Endothelial cell (in vitro differentiated cells): Measurements from ENCODE around the gene CENPO. TPM values are rescaled to one million over a fixed set of nuclear protein-coding genes. Genes with fewer than 3 reads are reported as not detected.

Experiments
- DNase-seq: peaks from one replicate; pipeline ENCODE4 v3.0.0; 2021; ENCODE audit warnings: low spot score
- H3K27ac Mint-ChIP-seq: one replicate; pipeline ENCODE4 v1.8.0; 2021; ENCODE audit warnings: mixed read lengths, inconsistent platforms; ENCODE audit not compliant: unreplicated experiment
- H3K27me3 Mint-ChIP-seq: one replicate; pipeline ENCODE4 v1.8.0; 2021; ENCODE audit warnings: mild to moderate bottlenecking, moderate library complexity, mixed read lengths, inconsistent platforms; ENCODE audit not compliant: unreplicated experiment
- H3K36me3 Mint-ChIP-seq: one replicate; pipeline ENCODE4 v1.8.0; 2021; ENCODE audit warnings: mild to moderate bottlenecking, low read depth, mixed read lengths, inconsistent platforms; ENCODE audit not compliant: unreplicated experiment
- H3K4me1 Mint-ChIP-seq: one replicate; pipeline ENCODE4 v1.8.0; 2021; ENCODE audit warnings: mild to moderate bottlenecking, mixed read lengths, inconsistent platforms; ENCODE audit not compliant: unreplicated experiment
- H3K4me3 Mint-ChIP-seq: one replicate; pipeline ENCODE4 v1.8.0; 2021; ENCODE audit warnings: mild to moderate bottlenecking, mixed read lengths, inconsistent platforms; ENCODE audit not compliant: unreplicated experiment
- H3K9me3 Mint-ChIP-seq: one replicate; pipeline ENCODE4 v1.8.0; 2021; ENCODE audit warnings: mixed read lengths, inconsistent platforms; ENCODE audit not compliant: unreplicated experiment
- CTCF ChIP-seq: fragments of 200-600 bp; sonication (generic); IDR thresholded peaks from one replicate; pipeline ENCODE4 v1.5.0; 2021; ENCODE audit warnings: antibody characterized with exemption; ENCODE audit not compliant: unreplicated experiment
- total RNA-seq: library from RNA; stranded (reverse); fragmentation: NEBNext Ultra II Directional; extraction: Animal tissue kit (Norgen Biotek cat#: 25700); gene quantifications from one replicate; pipeline ENCODE4 v1.2.1, GENCODE V29; 2021; ENCODE audit not compliant: unreplicated experiment

Gene CENPO
- total RNA-seq, 1 donor from 2014 or later = 18.7 TPM

DNA sequence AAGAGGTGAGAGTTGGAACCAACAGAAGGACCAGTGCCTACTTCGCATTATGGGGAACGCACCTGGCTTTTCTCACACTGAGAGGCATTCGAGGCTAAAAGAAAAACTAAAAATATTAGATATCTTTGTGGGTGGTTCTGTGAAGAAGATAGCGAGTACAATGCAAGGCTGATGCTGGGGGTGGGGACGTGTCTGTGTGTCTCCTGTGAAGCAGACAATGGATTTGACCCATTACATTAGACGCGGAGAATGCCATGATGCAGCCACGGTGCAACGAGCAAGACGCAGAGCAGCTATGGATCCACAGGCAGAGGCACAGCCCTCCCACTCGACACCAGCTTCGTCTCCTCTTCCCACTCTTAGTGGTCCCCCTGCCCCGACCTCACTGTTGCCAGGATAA is 65.8 kb downstream of the CENPO start:
- H3K27ac Mint-ChIP-seq = no peak overlapping the region
- H3K4me3 Mint-ChIP-seq = no peak overlapping the region
- peaks cover 28% of the 10 kb centered on the region for H3K36me3 Mint-ChIP-seq
- peaks cover 6% of the 10 kb centered on the region for H3K27me3 Mint-ChIP-seq
- H3K9me3 Mint-ChIP-seq = no peaks in the 10 kb centered on the region
- peaks cover 9% of the 10 kb centered on the region for H3K4me1 Mint-ChIP-seq
- TF ChIP-seq CTCF = no peak
- DNase-seq = no peak

DNA sequence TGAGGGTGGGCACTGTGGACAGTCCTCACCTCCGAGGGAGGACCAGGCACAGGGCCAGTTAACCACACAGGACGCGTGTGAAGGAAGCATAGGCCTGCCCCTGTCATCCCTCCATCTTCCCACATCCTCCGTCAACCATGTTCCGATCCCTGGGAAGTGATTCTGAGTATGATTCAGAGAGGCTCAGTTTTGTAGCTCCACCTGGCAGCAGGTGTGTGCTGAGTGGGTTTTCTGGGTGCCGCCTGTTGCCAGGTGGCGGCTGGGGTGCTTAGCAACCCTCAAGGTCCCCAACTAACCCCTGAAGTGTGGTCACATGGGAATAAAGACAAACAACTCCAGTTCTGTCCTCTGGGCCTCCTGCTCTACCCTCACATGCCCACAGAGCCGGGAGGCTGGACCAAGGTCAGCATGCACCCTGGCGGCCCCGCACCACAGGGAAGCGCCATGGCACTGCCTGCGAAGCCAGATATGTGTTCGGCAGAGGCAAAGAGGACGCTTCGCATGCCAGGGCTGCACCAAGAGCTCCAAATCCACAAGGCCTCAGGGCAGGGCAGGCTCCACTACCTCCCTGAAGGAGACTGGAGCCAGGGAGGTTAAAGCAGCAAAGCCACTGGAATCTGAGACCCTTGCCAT is 66.9 kb downstream of the CENPO start:
- H3K4me3 Mint-ChIP-seq = no peak overlapping the region

DNA sequence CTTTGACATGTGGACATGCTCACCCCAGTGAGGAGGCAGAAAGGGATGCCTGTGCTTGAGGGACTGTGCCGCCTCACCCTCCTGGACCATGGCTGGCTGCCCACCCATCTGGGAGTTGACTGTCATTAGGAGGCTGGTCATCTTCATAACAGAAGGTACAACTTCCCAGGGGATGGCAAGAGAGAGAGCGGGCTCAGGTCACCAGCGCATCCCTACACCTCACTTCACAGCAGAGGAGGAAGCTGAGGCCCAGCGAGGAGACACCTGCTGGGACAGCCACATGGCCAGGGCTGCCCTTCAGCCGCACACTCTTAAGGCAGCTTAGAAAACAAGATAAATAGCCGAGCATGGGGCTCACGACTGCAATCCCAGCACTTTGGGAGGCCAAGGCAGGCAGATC is 67.4 kb downstream of the CENPO start:
- no peak overlapping the region for H3K4me3 Mint-ChIP-seq
- H3K36me3 Mint-ChIP-seq = peaks cover 21% of the 10 kb centered on the region
- H3K27me3 Mint-ChIP-seq = peaks cover 4% of the 10 kb centered on the region
- no peaks in the 10 kb centered on the region for H3K9me3 Mint-ChIP-seq
- DNase-seq = no peak
- H3K27ac Mint-ChIP-seq = no peak overlapping the region
- peaks cover 13% of the 10 kb centered on the region for H3K4me1 Mint-ChIP-seq
- TF ChIP-seq CTCF = no peak

More for the DNA sequence above, 66.9 kb downstream of the CENPO start:
- peaks cover 13% of the 10 kb centered on the region for H3K4me1 Mint-ChIP-seq
- no peak for DNase-seq
- no peaks in the 10 kb centered on the region for H3K9me3 Mint-ChIP-seq
- peaks cover 6% of the 10 kb centered on the region for H3K27me3 Mint-ChIP-seq
- TF ChIP-seq CTCF = no peak
- no peak overlapping the region for H3K27ac Mint-ChIP-seq
- H3K36me3 Mint-ChIP-seq = peaks cover 22% of the 10 kb centered on the region

GRCh38 chr2:24861500-24861899 is 68.3 kb downstream of the CENPO start:
- DNase-seq = no peak
- Mint-ChIP-seq H3K4me1 (peaks cover 9% of the 10 kb centered on the region), H3K27ac (no peak overlapping the region), H3K27me3 (peaks cover 2% of the 10 kb centered on the region), H3K36me3 (peaks cover 17% of the 10 kb centered on the region), H3K9me3 (no peaks in the 10 kb centered on the region), H3K4me3 (no peak overlapping the region)
- no peak for TF ChIP-seq CTCF

DNA sequence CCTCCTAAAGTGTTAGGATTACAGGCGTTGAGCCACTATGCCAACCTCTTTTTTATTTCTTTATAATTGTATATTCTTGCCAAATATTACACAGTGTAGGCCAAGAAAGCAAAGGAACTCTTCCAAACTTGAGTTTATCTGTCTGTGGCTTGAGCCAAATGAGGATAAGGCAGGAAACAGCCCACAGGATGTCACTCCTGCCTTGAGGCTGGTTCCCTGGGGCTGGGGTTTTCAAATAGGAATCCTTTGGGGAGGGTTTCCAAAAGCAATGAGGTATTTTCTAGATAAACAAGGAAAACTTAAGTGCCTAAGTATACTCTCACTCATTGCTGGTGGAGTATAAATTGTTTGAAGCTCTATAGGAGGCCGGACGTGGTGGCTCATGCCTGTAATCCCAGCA is 70.4 kb downstream of the CENPO start:
- no peak overlapping the region for H3K4me3 Mint-ChIP-seq
- no peak for DNase-seq
- no peak overlapping the region for H3K27ac Mint-ChIP-seq

More for the DNA sequence above, 70.4 kb downstream of the CENPO start:
- peaks cover 9% of the 10 kb centered on the region for H3K4me1 Mint-ChIP-seq
- TF ChIP-seq CTCF = no peak
- peaks cover 15% of the 10 kb centered on the region for H3K36me3 Mint-ChIP-seq
- H3K9me3 Mint-ChIP-seq = no peaks in the 10 kb centered on the region
- H3K27me3 Mint-ChIP-seq = peaks cover 2% of the 10 kb centered on the region
